HepG2 (cell line): ENCODE results near the gene PNKD. TPM values are rescaled to one million over a fixed set of nuclear protein-coding genes. Genes with fewer than 3 reads are reported as not detected.

Experiments used
- ATF1 ChIP-seq: IDR thresholded peaks from 2 replicates; pipeline ENCODE4 v1.6.1; 2016; ENCODE audit warnings: mild to moderate bottlenecking, control low read depth
- CAMTA2 ChIP-seq: sonication (generic); formaldehyde crosslinking; IDR thresholded peaks from 2 replicates; pipeline ENCODE4 v1.4.0; 2020; ENCODE audit warnings: mild to moderate bottlenecking, missing genetic modification reagents, borderline replicate concordance
- ESRRA ChIP-seq: sonication (generic); formaldehyde crosslinking; IDR thresholded peaks from 2 replicates; pipeline ENCODE4 v1.5.1; 2020; ENCODE audit warnings: mild to moderate bottlenecking, low read depth, missing genetic modification reagents
- HHEX ChIP-seq: IDR thresholded peaks from 2 replicates; pipeline ENCODE4 v1.6.1; 2016; ENCODE audit warnings: control low read depth
- HOXA7 ChIP-seq: sonication (generic); formaldehyde crosslinking; IDR thresholded peaks from 2 replicates; pipeline ENCODE4 v1.8.1; 2022; ENCODE audit warnings: mild to moderate bottlenecking, missing genetic modification reagents, moderate library complexity
- KAT2B ChIP-seq: fragments of 150-350 bp; IDR thresholded peaks from 2 replicates; pipeline ENCODE4 v1.6.1; 2014; ENCODE audit warnings: low read depth, low read length, borderline replicate concordance
- MAF1 ChIP-seq: sonication (generic); formaldehyde crosslinking; IDR thresholded peaks from 2 replicates; pipeline ENCODE4 v1.5.0; 2020; ENCODE audit warnings: missing genetic modification reagents, borderline replicate concordance
- MXI1 ChIP-seq: IDR thresholded peaks from 3 replicates; pipeline ENCODE4 v1.6.1; 2012; ENCODE audit warnings: low read depth, low read length, inconsistent platforms, borderline replicate concordance
- PCBP1 ChIP-seq: fragments of 200-400 bp; formaldehyde crosslinking; IDR thresholded peaks from 2 replicates; pipeline ENCODE4 v1.6.1; 2017; ENCODE audit warnings: mild to moderate bottlenecking, low read depth, low read length, borderline replicate concordance
- POGZ ChIP-seq: sonication (generic); formaldehyde crosslinking; IDR thresholded peaks from 2 replicates; pipeline ENCODE4 v1.4.0; 2020; ENCODE audit warnings: mild to moderate bottlenecking, missing genetic modification reagents
- SMAD1 ChIP-seq: sonication (generic); formaldehyde crosslinking; IDR thresholded peaks from 2 replicates; pipeline ENCODE4 v1.4.0; 2020; ENCODE audit warnings: missing genetic modification reagents, low read depth, mild to moderate bottlenecking, borderline replicate concordance
- SOX5 ChIP-seq: IDR thresholded peaks from 2 replicates; pipeline ENCODE4 v1.6.1; 2016; ENCODE audit warnings: borderline replicate concordance
- TAF1 ChIP-seq: sonication (generic); formaldehyde crosslinking; IDR thresholded peaks from 2 replicates; pipeline ENCODE4 v1.4.0; 2020; ENCODE audit warnings: missing genetic modification reagents
- TOPORS ChIP-seq: sonication (generic); formaldehyde crosslinking; IDR thresholded peaks from 2 replicates; pipeline ENCODE4 v1.8.0; 2023; ENCODE audit warnings: mild to moderate bottlenecking, missing genetic modification reagents
- ZFP82 ChIP-seq: sonication (generic); formaldehyde crosslinking; IDR thresholded peaks from 2 replicates; pipeline ENCODE4 v1.5.1; 2020; ENCODE audit warnings: mild to moderate bottlenecking, missing genetic modification reagents, borderline replicate concordance
- ZFP90 ChIP-seq: sonication (generic); formaldehyde crosslinking; IDR thresholded peaks from 2 replicates; pipeline ENCODE4 v1.8.0; 2022; ENCODE audit warnings: missing genetic modification reagents, mild to moderate bottlenecking, inconsistent platforms, borderline replicate concordance
- ZNF446 ChIP-seq: sonication (generic); formaldehyde crosslinking; IDR thresholded peaks from 2 replicates; pipeline ENCODE4 v1.5.0; 2020; ENCODE audit warnings: mild to moderate bottlenecking, missing genetic modification reagents
- ZNF790 ChIP-seq: sonication (generic); formaldehyde crosslinking; IDR thresholded peaks from 2 replicates; pipeline ENCODE4 v1.8.0; 2022; ENCODE audit warnings: missing genetic modification reagents, mild to moderate bottlenecking, borderline replicate concordance
- ZNF850 ChIP-seq: sonication (generic); formaldehyde crosslinking; conservative IDR thresholded peaks from 2 replicates; pipeline ENCODE4 v1.9.0; 2021; ENCODE audit warnings: mild to moderate bottlenecking, missing genetic modification reagents
- polyA plus RNA-seq, 8 experiments: library from polyadenylated mRNA; depleted of rRNA in 3 of 8; stranded (reverse) in 7 of 8; unstranded in 1 of 8; fragments of >200 nt; fragmentation: Illumina TruSeq in 4 of 8; extraction: Trizol in 4 of 8; gene quantifications; 2 replicates each; pipeline versions ENCODE4 v1.2.1 to v1.2.3, GENCODE V29; 2011 to 2016; ENCODE audit warnings: low read depth in 4 of 8, missing spikeins in 1 of 8, mixed read lengths in 1 of 8; ENCODE audit not compliant: insufficient read depth in 1 of 8
- total RNA-seq, 5 experiments: library from RNA; depleted of rRNA; stranded (reverse); fragments of >200 nt; fragmentation: Illumina TruSeq; extraction: Trizol; gene quantifications; 2 replicates each; pipeline ENCODE4 v1.2.3, GENCODE V29; 2016; ENCODE audit warnings: low read depth in 1 of 5
- TF ChIP-seq, protein P1 (sequence below): sonication (generic); formaldehyde crosslinking; IDR thresholded peaks from 2 replicates; pipeline ENCODE4 v1.4.0; 2020; ENCODE audit warnings: mild to moderate bottlenecking, missing genetic modification reagents
- TF ChIP-seq, protein P2 (sequence below): sonication (generic); formaldehyde crosslinking; IDR thresholded peaks from 2 replicates; pipeline ENCODE4 v1.8.0; 2023; ENCODE audit warnings: mild to moderate bottlenecking, missing genetic modification reagents
- TF ChIP-seq, protein P3 (sequence below): sonication (generic); formaldehyde crosslinking; IDR thresholded peaks from 2 replicates; pipeline ENCODE4 v1.8.1; 2023; ENCODE audit warnings: mild to moderate bottlenecking, missing genetic modification reagents
- TF ChIP-seq, protein P4 (sequence below): sonication (generic); formaldehyde crosslinking; IDR thresholded peaks from 2 replicates; pipeline ENCODE4 v1.4.0; 2020; ENCODE audit warnings: missing genetic modification reagents, mild to moderate bottlenecking, borderline replicate concordance

The PNKD gene
- total and polyA plus RNA-seq, 2 of the 13 experiments (the other 11 are each of a cell fraction or from before 2014, with no cell fraction given): 55.9 to 80.4 TPM

DNA sequence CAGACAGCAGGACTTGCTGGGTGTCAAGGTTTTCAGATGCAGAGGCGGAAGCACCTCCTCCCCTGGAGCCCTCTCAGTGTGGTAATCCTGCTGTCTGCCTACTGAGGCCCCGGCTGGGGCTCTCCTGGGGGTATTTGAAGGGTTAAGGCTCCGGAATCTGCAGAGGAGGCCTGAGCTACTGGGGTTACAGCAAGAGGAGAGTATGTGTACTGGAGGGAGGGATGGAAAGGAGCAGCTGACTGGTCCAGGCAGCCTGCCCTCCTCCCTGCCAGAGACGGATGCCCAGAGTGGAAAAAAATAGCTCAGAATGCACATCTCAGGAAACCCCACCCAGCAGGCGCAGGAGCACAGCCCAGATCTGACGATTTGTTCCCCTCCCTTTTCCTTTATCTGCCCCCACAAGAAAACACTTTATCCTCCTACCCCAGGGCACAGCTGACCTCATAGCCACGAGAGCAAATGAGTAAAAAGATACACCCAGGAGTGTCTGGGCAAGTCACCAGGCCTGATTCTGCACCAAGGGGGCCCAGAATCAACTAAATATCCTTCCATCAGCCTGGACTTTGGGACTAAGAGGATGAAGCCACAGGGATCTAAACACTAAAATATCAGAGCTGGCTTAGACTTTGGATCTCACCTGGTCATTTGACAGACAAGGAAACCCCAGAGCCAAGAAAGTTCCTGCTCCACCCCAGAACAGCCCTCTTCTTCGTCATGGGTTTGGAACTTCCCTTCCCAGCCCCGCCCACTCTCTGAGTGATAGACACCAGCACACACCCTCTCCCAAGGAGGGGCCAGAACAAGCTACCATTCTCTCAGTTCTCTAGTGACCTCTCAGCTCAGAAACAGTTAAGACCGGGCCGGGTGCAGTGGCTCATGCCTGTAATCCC, 16.5 kb downstream of the PNKD start (continued):
- no peak for TF ChIP-seq ZFP90
- TF ChIP-seq ZNF850: no peak
- no peak; the same call in 1 of the 2 replicates for TF ChIP-seq SOX5
- TF ChIP-seq SMAD1 (CRISPR knock-in tag): no peak
- TF ChIP-seq, protein P1, sequence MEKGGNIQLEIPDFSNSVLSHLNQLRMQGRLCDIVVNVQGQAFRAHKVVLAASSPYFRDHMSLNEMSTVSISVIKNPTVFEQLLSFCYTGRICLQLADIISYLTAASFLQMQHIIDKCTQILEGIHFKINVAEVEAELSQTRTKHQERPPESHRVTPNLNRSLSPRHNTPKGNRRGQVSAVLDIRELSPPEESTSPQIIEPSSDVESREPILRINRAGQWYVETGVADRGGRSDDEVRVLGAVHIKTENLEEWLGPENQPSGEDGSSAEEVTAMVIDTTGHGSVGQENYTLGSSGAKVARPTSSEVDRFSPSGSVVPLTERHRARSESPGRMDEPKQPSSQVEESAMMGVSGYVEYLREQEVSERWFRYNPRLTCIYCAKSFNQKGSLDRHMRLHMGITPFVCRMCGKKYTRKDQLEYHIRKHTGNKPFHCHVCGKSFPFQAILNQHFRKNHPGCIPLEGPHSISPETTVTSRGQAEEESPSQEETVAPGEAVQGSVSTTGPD: no peak
- TF ChIP-seq MAF1 (CRISPR knock-in tag): no peak
- TF ChIP-seq HOXA7 (CRISPR knock-in tag): no peak
- no peak for TF ChIP-seq KAT2B
- TF ChIP-seq, protein P2, sequence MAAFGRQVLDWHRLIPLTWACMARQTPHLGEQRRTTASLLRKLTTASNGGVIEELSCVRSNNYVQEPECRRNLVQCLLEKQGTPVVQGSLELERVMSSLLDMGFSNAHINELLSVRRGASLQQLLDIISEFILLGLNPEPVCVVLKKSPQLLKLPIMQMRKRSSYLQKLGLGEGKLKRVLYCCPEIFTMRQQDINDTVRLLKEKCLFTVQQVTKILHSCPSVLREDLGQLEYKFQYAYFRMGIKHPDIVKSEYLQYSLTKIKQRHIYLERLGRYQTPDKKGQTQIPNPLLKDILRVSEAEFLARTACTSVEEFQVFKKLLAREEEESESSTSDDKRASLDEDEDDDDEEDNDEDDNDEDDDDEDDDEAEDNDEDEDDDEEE (CRISPR knock-in tag): no peak
- no peak for TF ChIP-seq ESRRA (CRISPR knock-in tag)
- TF ChIP-seq ATF1 (CRISPR knock-in tag): no peak
- peak; percentile 50; the same call in 1 of the 2 replicates for TF ChIP-seq TAF1
- no peak for TF ChIP-seq ZFP82
- TF ChIP-seq MXI1: peak; percentile 53; the same call in 1 of the 3 replicates
- TF ChIP-seq, protein P3, sequence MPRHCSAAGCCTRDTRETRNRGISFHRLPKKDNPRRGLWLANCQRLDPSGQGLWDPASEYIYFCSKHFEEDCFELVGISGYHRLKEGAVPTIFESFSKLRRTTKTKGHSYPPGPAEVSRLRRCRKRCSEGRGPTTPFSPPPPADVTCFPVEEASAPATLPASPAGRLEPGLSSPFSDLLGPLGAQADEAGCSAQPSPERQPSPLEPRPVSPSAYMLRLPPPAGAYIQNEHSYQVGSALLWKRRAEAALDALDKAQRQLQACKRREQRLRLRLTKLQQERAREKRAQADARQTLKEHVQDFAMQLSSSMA (CRISPR knock-in tag): no peak
- TF ChIP-seq HHEX (CRISPR knock-in tag): no peak
- no peak for TF ChIP-seq CAMTA2 (CRISPR knock-in tag)
- no peak for TF ChIP-seq ZNF790 (CRISPR knock-in tag)
- TF ChIP-seq TOPORS (CRISPR knock-in tag): no peak
- TF ChIP-seq POGZ (CRISPR knock-in tag): no peak
- TF ChIP-seq ZNF446 (CRISPR knock-in tag): no peak
- TF ChIP-seq PCBP1: no peak
- TF ChIP-seq, protein P4, sequence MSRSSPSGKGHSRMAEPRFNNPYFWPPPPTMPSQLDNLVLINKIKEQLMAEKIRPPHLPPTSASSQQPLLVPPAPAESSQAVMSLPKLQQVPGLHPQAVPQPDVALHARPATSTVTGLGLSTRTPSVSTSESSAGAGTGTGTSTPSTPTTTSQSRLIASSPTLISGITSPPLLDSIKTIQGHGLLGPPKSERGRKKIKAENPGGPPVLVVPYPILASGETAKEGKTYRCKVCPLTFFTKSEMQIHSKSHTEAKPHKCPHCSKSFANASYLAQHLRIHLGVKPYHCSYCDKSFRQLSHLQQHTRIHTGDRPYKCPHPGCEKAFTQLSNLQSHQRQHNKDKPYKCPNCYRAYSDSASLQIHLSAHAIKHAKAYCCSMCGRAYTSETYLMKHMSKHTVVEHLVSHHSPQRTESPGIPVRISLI (CRISPR knock-in tag): no peak
